ENCODE measurements around the gene ADTRP.

ADTRP gene

DNA sequence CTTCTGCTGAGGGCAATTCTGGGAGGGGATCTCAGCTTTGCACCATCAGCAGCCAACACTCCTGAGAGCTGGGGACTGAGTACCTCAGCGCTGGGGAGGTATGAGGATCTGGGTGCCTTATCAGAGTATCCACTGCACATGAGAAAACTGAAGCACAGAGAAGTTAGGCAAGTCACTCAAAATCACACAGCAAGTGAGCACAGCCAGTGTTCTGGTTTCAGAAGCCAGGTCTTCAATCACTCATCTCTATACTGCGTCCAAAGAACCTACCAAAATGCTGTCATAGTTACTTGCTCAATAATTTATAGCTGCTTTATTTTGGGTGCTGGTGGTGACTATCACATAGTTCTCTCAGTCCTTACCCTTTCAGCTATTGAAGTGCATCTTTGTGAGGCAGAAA lies 5.0 kb downstream of the ADTRP start:
- DNase-seq (ENCODE audit: low read depth in 3 of 3) = no peak

DNA sequence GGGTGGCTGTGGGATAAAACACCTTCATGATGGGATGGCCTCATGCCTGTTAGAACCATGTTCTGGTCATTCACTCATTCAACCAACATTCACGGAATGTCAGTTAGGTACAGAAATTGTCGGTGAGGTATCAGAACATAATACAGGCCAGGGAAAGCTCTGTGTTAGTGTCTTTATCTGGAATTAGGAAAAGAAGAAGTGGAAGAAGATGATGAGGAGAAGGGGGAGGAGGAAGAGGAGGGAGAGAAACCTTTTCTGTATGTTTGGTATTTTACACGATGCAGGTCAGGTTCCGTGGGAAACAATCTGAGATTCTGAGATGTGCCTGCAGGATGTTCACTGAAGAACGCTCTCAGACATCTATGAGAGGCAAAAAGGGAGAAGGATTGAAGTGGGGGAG lies 5.6 kb downstream of the ADTRP start:
- no peak for DNase-seq (ENCODE audit: low read depth in 3 of 3)

DNA sequence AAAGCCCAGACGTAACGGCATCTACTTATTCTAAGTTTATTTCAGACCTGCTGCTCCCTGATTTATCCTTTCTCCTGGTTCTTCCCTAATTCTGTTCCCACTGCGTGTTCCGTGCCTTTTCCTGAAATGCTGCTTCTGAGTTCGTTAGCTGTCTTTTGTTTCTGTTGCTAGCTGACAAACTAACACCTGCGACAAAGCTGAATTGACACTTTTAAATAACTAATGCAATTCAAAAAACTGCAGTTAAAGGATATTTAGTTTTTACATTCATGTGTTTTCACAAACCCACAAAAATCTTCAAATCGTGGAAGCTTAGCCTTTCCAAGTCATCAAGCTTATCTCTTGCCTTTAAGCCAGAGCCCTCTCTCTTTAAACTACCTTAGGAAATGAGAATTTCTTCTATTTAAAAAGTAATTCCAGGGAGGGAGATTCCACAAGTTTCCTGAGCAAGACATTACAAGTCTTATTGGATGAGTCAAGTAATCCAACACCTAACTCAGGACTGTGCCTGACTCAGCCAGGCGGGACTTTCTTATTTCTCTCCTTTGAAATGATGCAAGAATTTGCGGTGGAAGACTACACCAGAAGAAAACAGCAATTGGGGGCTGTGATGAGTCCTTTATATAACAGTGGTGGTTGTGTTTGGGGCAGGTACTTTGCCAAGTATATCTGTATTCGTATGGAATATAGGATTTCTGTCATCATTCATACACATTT lies 6.3 kb downstream of the ADTRP start:
- no peak for DNase-seq (ENCODE audit: low read depth in 3 of 3)

DNA sequence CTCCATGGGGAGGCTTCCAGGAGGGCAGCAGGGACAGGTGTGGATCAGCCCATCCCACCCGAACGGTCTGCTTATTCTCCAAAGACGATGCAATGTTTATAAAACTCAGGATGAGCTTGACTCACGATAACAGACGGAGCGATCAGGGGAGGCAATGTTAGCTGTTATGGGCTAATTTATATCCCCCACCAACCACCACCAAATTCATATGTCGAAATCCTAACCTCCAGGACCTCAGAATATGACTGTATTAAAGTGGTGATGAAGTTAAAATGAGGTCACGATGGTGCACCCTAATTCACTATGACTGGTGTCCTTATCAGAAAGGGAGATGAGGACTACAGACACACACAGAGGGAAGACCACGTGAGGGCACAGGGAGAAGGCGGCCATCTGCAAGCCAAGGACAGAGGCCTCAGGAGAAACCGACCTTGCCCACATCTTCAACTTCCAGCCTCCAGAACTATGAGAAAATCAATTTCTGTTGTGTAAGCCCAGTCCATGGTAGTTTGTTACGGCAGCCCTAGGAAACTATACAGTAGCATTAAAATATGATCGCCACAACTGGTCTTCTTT lies 7.0 kb downstream of the ADTRP start:
- DNase-seq (ENCODE audit: low read depth in 3 of 3) = no peak

DNA sequence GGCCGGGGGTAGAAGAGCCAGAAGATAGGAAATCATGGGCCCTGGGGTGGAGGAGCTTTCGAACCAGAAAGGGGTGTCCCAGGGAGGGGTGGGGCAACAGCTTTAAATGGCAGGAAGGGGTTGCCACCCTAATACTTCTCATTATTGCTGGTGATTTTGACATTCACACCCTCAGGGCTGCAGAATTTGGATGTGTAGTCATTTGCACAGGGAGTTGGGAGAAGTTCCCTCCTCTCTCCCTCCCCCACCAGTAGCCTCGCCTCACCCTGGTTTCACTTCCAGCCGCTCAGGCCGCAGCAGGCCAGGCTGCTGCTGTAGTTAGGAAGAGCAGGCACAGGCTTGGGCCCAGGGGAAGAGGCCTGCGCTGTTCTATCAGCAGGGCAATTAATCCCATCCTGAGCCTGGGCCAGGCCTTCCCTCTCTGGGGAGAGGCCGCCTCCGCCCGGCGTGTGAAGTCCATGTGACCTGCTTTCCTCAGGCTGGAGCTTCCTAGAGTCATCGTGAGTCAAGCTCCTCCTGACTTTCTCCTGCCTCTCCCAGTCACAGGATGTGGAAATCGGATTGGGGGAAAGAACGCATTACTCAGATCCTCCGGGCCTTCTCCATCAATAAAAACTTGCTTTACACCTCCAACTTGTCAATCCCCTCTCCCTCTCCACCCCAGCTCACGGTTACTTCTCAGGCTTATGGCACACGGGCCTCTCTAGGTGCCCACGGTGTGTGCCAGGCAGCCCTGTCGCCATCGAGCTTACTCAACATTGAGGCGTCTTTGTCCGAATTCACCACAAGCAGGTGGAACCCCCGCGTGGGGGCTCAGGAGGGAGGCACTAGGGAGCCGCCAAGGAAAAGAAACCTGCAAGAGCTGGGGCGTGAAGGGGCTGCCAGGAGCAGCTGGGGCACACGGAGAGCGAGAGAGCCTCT lies 7.8 kb downstream of the ADTRP start:
- DNase-seq (ENCODE audit: low read depth in 3 of 3) = no peak

DNA sequence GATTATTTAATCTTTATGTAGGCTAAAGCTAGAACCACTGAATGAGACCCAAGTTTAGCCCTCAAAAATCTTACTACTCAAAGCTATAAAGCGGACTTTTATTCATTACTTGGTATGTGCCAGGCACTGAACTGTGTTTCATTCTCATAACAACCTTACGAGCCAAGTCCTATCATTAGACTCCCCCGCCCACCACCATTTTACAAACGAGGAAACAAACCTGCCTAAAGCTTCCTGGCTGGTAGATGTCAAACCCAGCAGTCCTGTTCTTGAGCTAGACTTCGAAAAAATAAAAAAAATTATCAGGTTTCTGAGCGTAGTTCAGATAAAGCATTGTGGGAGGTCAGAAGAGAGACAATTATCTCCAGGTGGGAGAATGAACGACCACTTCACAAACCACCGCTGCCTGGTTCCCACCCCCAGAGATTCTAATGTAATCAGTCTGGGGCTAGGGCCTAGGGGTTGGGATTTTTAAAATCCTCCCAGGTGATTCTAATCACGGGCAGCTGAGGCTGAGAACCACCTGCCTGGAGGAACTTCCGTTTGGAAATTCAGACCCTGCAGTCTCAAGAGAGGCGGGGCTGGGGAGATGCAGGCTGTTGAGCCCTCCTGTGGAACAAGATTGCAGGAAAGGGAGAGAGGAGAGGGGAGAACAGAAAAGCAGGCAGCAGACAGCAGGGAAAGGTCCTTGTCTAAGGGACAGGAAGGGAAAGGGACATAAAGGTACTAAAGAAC lies 8.6 kb downstream of the ADTRP start:
- no peak for DNase-seq (ENCODE audit: low read depth in 3 of 3)

DNA sequence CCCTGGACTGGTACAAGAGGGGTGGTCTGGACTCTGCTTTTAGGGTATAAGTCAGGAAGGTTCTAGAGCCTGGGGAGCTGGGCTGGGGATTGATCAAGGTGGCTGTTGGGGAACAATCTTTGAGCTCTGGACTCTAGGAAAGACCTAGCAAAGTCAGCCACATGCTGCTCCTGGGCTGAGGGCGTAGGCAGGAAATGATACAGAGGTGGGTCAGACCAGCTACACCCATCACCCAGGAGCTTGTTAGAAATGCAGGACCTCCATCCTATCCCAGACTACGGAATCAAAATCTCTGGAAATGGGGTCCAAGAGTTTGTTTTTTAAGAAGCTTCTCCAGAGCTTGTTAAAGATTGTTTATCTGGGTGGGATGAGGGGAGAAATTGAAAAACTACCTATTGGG lies 9.4 kb downstream of the ADTRP start:
- DNase-seq (ENCODE audit: low read depth in 3 of 3) = no peak

DNA sequence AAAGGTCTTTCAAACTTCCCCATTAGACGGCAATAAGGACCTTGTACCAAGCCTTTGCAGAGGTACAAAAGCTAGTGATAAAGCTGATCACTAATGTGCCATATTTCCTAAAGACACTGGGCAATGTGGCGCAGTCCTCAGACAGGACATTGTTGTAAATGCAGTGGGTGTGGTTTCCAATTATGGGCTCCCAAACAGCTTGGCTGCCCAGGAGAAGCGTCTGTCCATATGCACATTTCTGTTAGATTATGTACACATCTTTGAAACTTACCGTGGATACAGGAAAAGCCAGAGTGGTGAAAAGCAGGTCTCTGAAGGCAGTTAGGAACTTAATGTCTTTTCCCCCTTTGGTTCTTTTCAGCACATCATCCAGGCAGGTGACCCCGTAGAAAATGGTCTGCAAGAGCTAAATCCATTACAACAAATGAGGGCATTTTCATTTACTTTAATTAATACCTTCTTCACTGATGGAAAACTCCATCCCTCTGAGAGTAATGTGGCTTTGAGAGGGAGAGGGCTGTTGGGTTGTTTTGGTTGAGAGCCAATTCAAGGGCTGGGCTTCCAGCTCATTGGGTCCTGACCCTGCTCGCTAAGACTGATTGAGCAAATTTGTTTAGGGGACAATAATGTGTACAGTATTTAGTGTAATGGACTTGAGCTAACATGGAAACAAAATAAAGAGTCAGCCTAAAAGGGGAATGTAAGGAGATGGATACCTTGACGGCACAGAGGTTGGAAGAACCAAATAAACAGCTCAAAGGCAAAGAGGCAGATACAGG lies 10.4 kb downstream of the ADTRP start:
- no peak for DNase-seq (ENCODE audit: low read depth in 3 of 3)

DNA sequence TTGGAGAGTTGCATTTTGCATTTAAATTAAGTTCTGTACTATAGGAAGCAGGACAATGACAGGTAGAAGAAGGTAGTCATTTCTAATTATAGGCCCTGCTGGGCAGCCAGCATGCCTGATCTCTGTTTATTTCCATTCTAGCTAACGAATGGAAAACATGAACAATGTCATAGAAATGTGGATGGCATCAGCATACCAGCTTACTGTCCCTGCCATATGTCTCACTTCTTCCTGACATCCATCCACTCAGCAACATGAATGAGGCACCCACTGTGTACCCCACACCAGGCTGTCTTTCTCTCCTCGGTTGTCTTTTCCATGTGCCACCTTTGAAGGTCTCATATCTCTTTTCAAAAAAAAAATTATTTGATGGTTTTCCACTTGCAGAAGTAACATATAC lies 11.1 kb downstream of the ADTRP start:
- DNase-seq (ENCODE audit: low read depth in 3 of 3) = no peak

DNA sequence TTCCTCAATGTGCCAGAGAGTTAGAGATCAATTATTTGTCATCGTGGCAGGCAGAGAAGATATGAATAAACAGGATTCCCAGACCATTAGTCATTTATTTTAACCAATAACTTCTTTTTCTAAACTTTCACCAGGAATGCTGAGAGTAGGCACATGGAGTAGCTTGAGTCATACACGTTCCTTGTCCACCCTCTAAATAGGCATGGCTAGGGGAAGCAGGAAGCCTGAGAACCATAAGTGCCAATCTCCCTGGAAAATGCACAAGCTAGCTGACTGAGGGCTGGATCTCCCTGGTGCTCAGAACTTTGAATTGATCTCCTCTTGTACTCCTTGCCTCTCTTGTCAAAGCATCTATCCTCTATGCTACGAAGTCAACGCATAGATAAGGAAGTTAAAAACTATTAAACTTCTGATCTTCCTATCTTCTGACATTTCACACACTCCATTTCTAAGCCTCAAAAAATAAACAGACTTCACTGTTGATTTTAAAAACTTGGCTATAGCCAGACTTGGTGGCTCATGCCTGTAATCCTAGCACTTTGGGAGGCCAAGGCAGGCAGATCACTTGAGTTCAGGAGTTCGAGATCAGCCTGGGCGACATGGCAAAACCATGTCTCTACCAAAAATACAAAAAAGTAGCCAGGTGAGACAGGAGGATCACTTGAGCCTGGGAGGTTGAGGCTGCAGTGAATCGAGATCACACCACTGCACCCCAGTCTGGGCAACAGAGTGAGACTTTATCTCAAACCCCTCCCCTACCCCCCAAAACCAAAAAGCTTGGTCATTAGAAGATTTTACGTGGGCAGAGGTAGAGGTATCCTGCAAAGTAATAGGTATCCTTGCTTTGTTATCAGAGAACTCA lies 11.8 kb downstream of the ADTRP start:
- no peak for DNase-seq (ENCODE audit: low read depth in 3 of 3)

DNA sequence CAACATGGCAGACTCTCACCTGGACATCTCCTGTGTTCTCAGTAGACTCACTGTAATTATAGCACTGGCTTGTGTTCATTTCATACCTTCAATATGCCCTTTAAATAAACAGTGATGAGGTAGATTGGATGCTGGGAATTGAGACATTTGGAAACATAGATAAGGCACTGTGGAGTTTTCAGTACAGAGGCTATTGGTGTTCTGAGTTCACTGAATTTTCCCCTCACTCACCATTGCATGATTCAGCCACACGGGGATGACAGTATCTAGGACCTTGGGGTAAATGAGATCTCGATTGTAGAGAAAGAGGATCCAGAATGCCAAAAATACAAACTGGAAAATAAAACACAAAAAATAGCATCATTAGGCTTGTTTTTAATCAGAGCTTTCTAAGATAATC lies 12.6 kb downstream of the ADTRP start:
- no peak for DNase-seq (ENCODE audit: low read depth in 3 of 3)

DNA sequence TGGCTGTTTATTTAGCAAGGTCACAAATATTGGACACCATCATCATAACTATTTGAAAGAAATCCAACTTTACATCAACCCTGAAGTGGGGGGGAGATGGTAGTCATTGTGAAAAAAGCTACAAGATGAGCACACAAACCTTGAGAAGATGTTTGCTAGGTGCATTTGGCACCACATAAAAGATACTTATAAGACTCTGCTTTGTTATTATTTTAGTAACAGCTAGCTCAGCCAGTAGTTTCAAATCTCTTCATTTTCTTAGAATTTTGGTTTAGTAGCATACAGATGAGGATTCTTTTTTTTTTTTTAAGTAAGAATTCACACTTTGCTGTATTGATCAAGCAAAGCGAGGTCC lies 14.4 kb downstream of the ADTRP start:
- no peak for DNase-seq (ENCODE audit: low read depth in 3 of 3)

DNA sequence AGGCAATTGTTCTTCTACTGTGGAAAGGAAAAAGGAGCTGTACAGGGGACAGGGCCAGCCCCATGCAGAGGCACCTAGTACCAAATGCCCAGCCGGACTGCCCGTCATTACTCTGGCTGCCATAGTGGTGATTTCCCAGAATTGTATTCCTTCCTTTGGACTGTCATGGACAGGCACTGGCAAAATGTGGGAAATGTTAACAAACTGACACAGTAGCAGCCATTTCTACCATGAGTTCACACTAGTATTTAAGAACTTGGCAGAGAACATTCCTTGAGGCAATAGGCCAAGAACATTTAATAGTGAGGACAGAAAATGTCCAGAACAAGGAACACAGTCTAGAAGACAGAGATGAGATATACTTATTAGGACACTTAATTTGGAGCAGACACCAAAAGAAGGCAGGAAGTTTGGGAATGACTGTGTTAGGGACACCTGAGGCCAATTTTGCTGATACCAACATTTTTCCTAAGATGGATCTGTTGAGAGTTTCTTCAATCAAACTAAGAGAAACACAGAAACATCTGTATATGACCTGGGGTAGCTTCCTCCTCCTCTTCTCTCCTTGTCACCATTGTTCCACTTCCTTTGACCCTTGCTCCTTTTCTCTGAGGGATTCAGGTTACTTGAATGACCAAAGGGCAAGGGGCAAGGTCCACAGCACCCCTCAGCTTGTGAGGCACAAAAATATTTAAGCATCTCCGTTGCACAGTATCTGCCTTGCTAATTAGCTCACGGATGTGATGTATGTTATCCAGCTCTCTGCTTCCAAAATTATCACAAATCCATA lies 14.9 kb downstream of the ADTRP start:
- DNase-seq (ENCODE audit: low read depth in 3 of 3) = no peak

DNA sequence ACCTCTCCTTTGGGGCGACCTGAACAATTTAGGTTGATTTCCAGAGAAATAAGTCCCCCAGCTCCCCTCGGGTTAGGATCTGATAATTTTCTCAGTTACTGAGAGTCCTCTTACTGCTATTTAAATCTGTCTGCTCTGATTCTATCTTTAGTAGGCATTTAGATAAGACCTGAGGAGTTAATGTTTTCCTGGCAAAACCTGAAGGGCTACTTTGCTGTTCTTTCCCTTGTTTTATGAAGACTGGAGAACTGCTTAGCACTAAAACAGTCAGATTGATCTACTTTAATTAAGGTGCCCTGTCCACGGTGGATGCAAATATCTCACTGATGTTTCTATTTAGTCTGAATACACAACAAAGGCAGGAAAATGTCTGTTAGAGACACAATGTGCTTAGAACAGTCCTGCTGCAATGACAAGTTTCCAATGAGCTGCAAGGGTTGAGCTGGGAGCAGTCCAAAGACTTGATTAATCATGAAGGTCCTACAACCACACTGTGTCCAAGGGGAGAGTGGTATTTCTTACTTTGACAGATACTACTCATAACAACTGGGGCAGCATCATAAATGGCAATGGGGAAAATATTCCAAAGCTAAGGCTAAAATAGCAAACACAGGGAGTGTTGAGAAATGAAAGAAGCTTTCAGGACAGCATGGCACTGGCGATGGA lies 15.7 kb downstream of the ADTRP start:
- DNase-seq (ENCODE audit: low read depth in 3 of 3) = no peak

DNA sequence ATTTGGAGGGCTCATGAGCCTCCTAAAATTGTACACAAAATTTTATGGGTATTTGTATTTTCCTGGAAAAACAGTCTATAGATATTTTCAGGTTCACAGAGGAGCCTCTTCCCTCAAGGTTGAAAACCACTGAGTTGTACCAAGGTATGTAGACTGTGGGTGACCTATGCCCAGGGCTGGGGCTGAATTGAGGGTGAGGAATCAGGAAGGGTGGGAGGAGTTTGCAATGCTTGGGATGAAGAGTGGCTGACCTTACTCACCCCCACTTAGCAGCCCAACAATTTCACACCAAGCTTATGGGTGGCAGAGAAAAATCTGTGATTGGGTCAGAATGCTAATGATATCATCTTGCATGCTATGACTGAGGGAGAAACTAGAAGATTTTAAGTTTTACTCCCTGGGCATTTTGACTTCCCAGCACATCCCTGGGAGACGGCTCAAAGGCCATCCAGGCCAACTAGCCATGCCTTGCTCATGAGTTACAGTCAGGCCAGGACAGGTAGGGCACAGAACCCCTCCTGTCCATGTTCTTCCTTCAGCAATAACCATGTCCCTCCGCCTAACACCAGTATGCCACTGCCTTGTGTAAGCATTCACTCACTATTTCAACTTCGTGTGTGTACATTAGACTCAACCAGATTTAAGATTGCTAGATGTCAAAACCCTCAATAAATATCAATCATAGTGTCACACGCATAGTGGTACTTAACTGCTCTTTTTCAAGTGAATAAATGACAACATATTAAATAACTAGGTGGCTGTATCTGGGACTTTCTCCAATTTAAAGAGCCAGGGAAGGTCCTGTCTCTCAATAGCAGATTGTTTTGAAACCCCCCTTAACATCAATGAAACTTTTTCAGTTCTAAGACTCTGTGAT lies 16.6 kb downstream of the ADTRP start:
- DNase-seq (ENCODE audit: low read depth in 3 of 3) = no peak

DNA sequence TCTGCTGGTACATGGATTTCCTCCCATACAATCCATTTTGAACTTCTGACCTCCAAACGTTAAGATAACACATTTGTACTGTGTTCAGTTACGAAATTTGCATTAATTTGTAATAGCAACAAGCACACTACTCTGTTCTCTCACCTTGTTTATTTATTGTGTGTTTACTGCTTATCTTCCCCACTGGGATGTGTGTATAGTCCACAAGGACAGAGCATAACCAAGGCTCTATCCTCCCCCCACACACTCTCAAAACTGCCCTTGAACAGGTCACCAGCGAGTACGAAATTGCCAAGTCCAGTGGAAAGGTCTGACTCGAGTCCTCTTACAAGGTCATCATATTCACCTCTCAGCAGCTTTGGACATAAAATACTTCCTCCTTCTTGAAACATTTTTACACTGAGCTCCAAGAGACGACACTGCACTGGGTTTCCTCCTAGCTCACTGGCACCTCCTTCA lies 18.6 kb downstream of the ADTRP start:
- DNase-seq (ENCODE audit: low read depth in 3 of 3) = no peak

DNA sequence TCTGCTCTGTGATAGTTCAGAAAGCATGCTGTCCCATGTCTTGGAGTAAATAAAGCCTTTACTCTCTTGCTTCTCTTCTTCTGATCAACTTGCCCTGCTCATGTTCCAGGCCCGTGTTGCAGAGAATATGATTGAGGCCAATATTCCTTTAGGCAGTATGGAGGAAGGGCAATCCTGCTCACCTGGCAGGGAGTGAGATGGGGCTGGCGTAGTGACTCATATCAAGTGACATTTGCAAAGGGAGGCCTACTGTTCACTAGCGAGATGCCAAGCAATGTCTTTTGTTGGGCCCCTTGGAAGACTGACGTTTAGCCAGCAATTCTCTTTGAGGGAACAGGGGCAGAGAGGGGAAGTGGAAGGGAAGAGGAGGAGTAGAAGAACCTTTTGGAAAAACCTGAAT lies 19.7 kb downstream of the ADTRP start:
- DNase-seq (ENCODE audit: low read depth in 3 of 3) = no peak

DNA sequence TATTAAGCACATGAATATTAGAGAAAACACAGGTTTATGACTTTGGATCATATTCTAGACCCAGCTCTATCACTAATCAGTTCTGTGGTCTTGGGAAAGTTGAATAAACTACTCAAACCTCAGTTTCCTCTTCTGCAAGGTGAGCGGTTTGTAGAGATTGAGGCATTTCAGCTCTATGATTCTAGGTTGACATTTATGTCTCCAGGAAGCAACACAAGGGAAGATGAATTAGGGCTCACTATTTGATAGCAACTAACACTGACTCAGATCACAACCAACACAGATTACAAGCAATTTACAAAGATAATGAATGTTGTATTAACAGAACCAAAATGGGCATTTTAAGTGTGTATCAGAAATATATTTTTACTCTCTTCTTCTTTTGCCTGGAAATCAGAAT lies 21.9 kb downstream of the ADTRP start:
- DNase-seq (ENCODE audit: low read depth in 3 of 3) = no peak
